GM12892 (cell line): ENCODE results near the gene GP9.

ENCODE experiments used
- POLR2A ChIP-seq: IDR thresholded peaks from 2 replicates; pipeline ENCODE4 v1.6.1; 2011; ENCODE audit warnings: low read depth, low read length, control low read depth
- POLR2AphosphoS5 ChIP-seq: IDR thresholded peaks from 2 replicates; pipeline ENCODE4 v1.6.1; 2011; ENCODE audit warnings: low read depth, low read length, control low read depth
- TAF1 ChIP-seq: IDR thresholded peaks from 2 replicates; pipeline ENCODE4 v1.6.1; 2011; ENCODE audit warnings: low read depth, mild to moderate bottlenecking, control low read depth, low read length, borderline replicate concordance

GRCh38 chr3:129022114-129023007, 38.2 kb upstream of the GP9 start:
- no peak for TF ChIP-seq POLR2A
- no peak for TF ChIP-seq POLR2AphosphoS5
- TF ChIP-seq TAF1 = no peak
